Stimulated activated memory B cell treated with anti-CD40 and anti-IgM and Interleukin-4, amounts not matched to agents 10 μg/mL and 1 μg/mL and 100 μg/mL, for 72 hours (primary cell): ENCODE measurements around the gene FSTL5.

ENCODE experiments used
- ATAC-seq: fragments of 150-1000 bp; cut with Tn5 transposase; 2 replicates; pipeline ENCODE4 v1.10.0; 2021
- H3K27ac Mint-ChIP-seq: one replicate; pipeline ENCODE4 v1.8.0; 2022; ENCODE audit warnings: mild to moderate bottlenecking, mixed read lengths
- H3K27me3 Mint-ChIP-seq: one replicate; pipeline ENCODE4 v1.8.0; 2022; ENCODE audit warnings: mixed read lengths
- H3K36me3 Mint-ChIP-seq: one replicate; pipeline ENCODE4 v1.8.0; 2022; ENCODE audit warnings: mixed read lengths
- H3K4me1 Mint-ChIP-seq: one replicate; pipeline ENCODE4 v1.8.0; 2022; ENCODE audit warnings: mixed read lengths
- H3K4me3 Mint-ChIP-seq: one replicate; pipeline ENCODE4 v1.8.0; 2022; ENCODE audit warnings: mild to moderate bottlenecking, moderate library complexity, mixed read lengths
- H3K9me3 Mint-ChIP-seq: one replicate; pipeline ENCODE4 v1.8.0; 2022; ENCODE audit warnings: mixed read lengths

The FSTL5 gene

GRCh38 chr4:161881370-161881769 is 282.4 kb downstream of the FSTL5 start:
- H3K27me3 Mint-ChIP-seq: no peaks in the 10 kb centered on the region
- peaks cover 2% of the 10 kb centered on the region for H3K9me3 Mint-ChIP-seq
- H3K27ac Mint-ChIP-seq: no peak overlapping the region
- no peak for ATAC-seq
- no peaks in the 10 kb centered on the region for H3K4me1 Mint-ChIP-seq
- H3K36me3 Mint-ChIP-seq: no peaks in the 10 kb centered on the region
- H3K4me3 Mint-ChIP-seq: no peak overlapping the region

- H3K36me3 Mint-ChIP-seq: no peaks in the 10 kb centered on the region
- no peaks in the 10 kb centered on the region for H3K4me1 Mint-ChIP-seq
- ATAC-seq: no peak
- no peak overlapping the region for H3K27ac Mint-ChIP-seq
- H3K27me3 Mint-ChIP-seq: no peaks in the 10 kb centered on the region
- H3K9me3 Mint-ChIP-seq: no peaks in the 10 kb centered on the region
- no peak overlapping the region for H3K4me3 Mint-ChIP-seq
Measured at GRCh38 chr4:161869511-161869910, 294.3 kb downstream of the FSTL5 start.

- Mint-ChIP-seq H3K4me3 (no peak overlapping the region), H3K9me3 (peaks cover 3% of the 10 kb centered on the region), H3K36me3 (no peaks in the 10 kb centered on the region), H3K27ac (no peak overlapping the region), H3K27me3 (no peaks in the 10 kb centered on the region), H3K4me1 (no peaks in the 10 kb centered on the region)
- no peak for ATAC-seq
Measured at GRCh38 chr4:161856711-161857326, 307.0 kb downstream of the FSTL5 start.

GRCh38 chr4:161850631-161851030 is 313.2 kb downstream of the FSTL5 start:
- Mint-ChIP-seq H3K4me3 (no peak overlapping the region), H3K36me3 (no peaks in the 10 kb centered on the region), H3K4me1 (no peaks in the 10 kb centered on the region), H3K9me3 (peaks cover 3% of the 10 kb centered on the region), H3K27me3 (no peaks in the 10 kb centered on the region), H3K27ac (no peak overlapping the region)
- no peak for ATAC-seq

- H3K27ac Mint-ChIP-seq: no peak overlapping the region
- H3K9me3 Mint-ChIP-seq: peaks cover 2% of the 10 kb centered on the region
- H3K27me3 Mint-ChIP-seq: no peaks in the 10 kb centered on the region
- no peak overlapping the region for H3K4me3 Mint-ChIP-seq
- no peaks in the 10 kb centered on the region for H3K4me1 Mint-ChIP-seq
- ATAC-seq: no peak
- H3K36me3 Mint-ChIP-seq: no peaks in the 10 kb centered on the region
Measured at GRCh38 chr4:161841759-161842158, 322.0 kb downstream of the FSTL5 start.

GRCh38 chr4:161829591-161829990 is 334.2 kb downstream of the FSTL5 start:
- Mint-ChIP-seq H3K4me3 (no peak overlapping the region), H3K27me3 (no peaks in the 10 kb centered on the region), H3K9me3 (peaks cover 4% of the 10 kb centered on the region), H3K27ac (no peak overlapping the region), H3K36me3 (no peaks in the 10 kb centered on the region), H3K4me1 (no peaks in the 10 kb centered on the region)
- ATAC-seq: no peak

- no peaks in the 10 kb centered on the region for H3K36me3 Mint-ChIP-seq
- no peaks in the 10 kb centered on the region for H3K27me3 Mint-ChIP-seq
- H3K4me1 Mint-ChIP-seq: no peaks in the 10 kb centered on the region
- H3K27ac Mint-ChIP-seq: no peak overlapping the region
- no peak for ATAC-seq
- H3K4me3 Mint-ChIP-seq: no peak overlapping the region
- H3K9me3 Mint-ChIP-seq: peaks cover 4% of the 10 kb centered on the region
Measured at GRCh38 chr4:161828061-161828460, 335.7 kb downstream of the FSTL5 start.

GRCh38 chr4:161827013-161827412 is 336.8 kb downstream of the FSTL5 start:
- Mint-ChIP-seq H3K27ac (no peak overlapping the region), H3K36me3 (no peaks in the 10 kb centered on the region), H3K4me3 (no peak overlapping the region), H3K9me3 (peaks cover 4% of the 10 kb centered on the region), H3K27me3 (no peaks in the 10 kb centered on the region), H3K4me1 (no peaks in the 10 kb centered on the region)
- ATAC-seq: no peak

- no peaks in the 10 kb centered on the region for H3K27me3 Mint-ChIP-seq
- H3K36me3 Mint-ChIP-seq: no peaks in the 10 kb centered on the region
- no peak for ATAC-seq
- H3K4me3 Mint-ChIP-seq: no peak overlapping the region
- H3K9me3 Mint-ChIP-seq: peaks cover 6% of the 10 kb centered on the region
- H3K27ac Mint-ChIP-seq: no peak overlapping the region
- no peaks in the 10 kb centered on the region for H3K4me1 Mint-ChIP-seq
Measured at GRCh38 chr4:161823450-161823849, 340.4 kb downstream of the FSTL5 start.

GRCh38 chr4:161822174-161822573 is 341.6 kb downstream of the FSTL5 start:
- Mint-ChIP-seq H3K27ac (no peak overlapping the region), H3K27me3 (no peaks in the 10 kb centered on the region), H3K4me1 (no peaks in the 10 kb centered on the region), H3K4me3 (no peak overlapping the region), H3K9me3 (peaks cover 6% of the 10 kb centered on the region), H3K36me3 (no peaks in the 10 kb centered on the region)
- ATAC-seq: no peak

- Mint-ChIP-seq H3K4me1 (no peaks in the 10 kb centered on the region), H3K36me3 (no peaks in the 10 kb centered on the region), H3K4me3 (no peak overlapping the region), H3K27me3 (no peaks in the 10 kb centered on the region), H3K27ac (no peak overlapping the region), H3K9me3 (peaks cover 5% of the 10 kb centered on the region)
- ATAC-seq: peak; percentile 36
Measured at GRCh38 chr4:161817914-161818313, 345.9 kb downstream of the FSTL5 start.

- H3K27me3 Mint-ChIP-seq: no peaks in the 10 kb centered on the region
- H3K36me3 Mint-ChIP-seq: no peaks in the 10 kb centered on the region
- ATAC-seq: no peak
- no peak overlapping the region for H3K4me3 Mint-ChIP-seq
- no peak overlapping the region for H3K27ac Mint-ChIP-seq
- no peaks in the 10 kb centered on the region for H3K4me1 Mint-ChIP-seq
- peaks cover 5% of the 10 kb centered on the region for H3K9me3 Mint-ChIP-seq
Measured at GRCh38 chr4:161816958-161817357, 346.8 kb downstream of the FSTL5 start.

- Mint-ChIP-seq H3K4me1 (no peaks in the 10 kb centered on the region), H3K4me3 (no peak overlapping the region), H3K27ac (no peak overlapping the region), H3K9me3 (peaks cover 8% of the 10 kb centered on the region), H3K27me3 (no peaks in the 10 kb centered on the region), H3K36me3 (no peaks in the 10 kb centered on the region)
- ATAC-seq: no peak
Measured at GRCh38 chr4:161815841-161816240, 348.0 kb downstream of the FSTL5 start.

- Mint-ChIP-seq H3K9me3 (peaks cover 6% of the 10 kb centered on the region), H3K27me3 (no peaks in the 10 kb centered on the region), H3K4me3 (no peak overlapping the region), H3K27ac (no peak overlapping the region), H3K36me3 (no peaks in the 10 kb centered on the region), H3K4me1 (no peaks in the 10 kb centered on the region)
- no peak for ATAC-seq
Measured at GRCh38 chr4:161813889-161814288, 349.9 kb downstream of the FSTL5 start.

GRCh38 chr4:161813389-161813788 is 350.4 kb downstream of the FSTL5 start:
- H3K4me1 Mint-ChIP-seq: no peaks in the 10 kb centered on the region
- no peak overlapping the region for H3K4me3 Mint-ChIP-seq
- no peak for ATAC-seq
- no peaks in the 10 kb centered on the region for H3K36me3 Mint-ChIP-seq
- H3K27ac Mint-ChIP-seq: no peak overlapping the region
- H3K9me3 Mint-ChIP-seq: peaks cover 6% of the 10 kb centered on the region
- H3K27me3 Mint-ChIP-seq: no peaks in the 10 kb centered on the region

GRCh38 chr4:161803171-161803570 is 360.6 kb downstream of the FSTL5 start:
- Mint-ChIP-seq H3K9me3 (peaks cover 4% of the 10 kb centered on the region), H3K27ac (no peak overlapping the region), H3K4me1 (no peaks in the 10 kb centered on the region), H3K27me3 (no peaks in the 10 kb centered on the region), H3K36me3 (no peaks in the 10 kb centered on the region), H3K4me3 (no peak overlapping the region)
- no peak for ATAC-seq

GRCh38 chr4:161799710-161800109 is 364.1 kb downstream of the FSTL5 start:
- Mint-ChIP-seq H3K27me3 (no peaks in the 10 kb centered on the region), H3K27ac (no peak overlapping the region), H3K36me3 (no peaks in the 10 kb centered on the region), H3K9me3 (no peaks in the 10 kb centered on the region), H3K4me3 (no peak overlapping the region), H3K4me1 (no peaks in the 10 kb centered on the region)
- ATAC-seq: no peak
